GM13976 (cell line): Measurements from ENCODE around the gene GABRG3.

Experiments
- DNase-seq: peaks from one replicate; pipeline ENCODE4 v3.0.0; 2012; ENCODE audit warnings: low spot score
- in situ Hi-C: fragments of 300-500 bp; cut with MboI; formaldehyde crosslinking; loops from one replicate; pipeline ENCODE4 v1.12.0; 2022; ENCODE audit warnings: low sequenced_read_pairs, mixed read lengths, inconsistent platforms; ENCODE audit not compliant: unreplicated experiment
- TF ChIP-seq, protein P1 (sequence below): IDR thresholded peaks from 2 replicates; pipeline ENCODE4 v1.5.1; 2012; ENCODE audit warnings: borderline replicate concordance, mild to moderate bottlenecking; ENCODE audit not compliant: insufficient read depth; ENCODE audit errors: extremely low read depth, missing control alignments, control extremely low read depth

The GABRG3 gene

DNA sequence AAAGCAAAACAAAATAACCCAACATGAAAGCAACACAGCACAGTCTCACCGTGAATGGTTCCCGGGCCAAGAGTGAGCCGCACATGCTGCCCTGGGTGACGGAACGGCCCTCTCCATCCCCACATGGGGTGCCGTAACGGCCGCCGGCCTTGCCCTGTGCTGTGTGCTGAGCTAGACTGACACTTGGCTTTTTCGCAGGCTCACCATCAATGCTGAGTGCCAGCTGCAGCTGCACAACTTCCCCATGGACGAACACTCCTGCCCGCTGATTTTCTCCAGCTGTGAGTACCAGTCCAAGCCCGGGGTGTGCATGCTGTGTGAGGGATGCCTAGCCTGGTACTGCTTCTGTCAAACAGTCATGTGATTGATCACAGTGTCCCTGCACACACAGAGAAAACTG, 357.6 kb downstream of the GABRG3 start:
- in situ Hi-C loops, result no loop called here
- TF ChIP-seq, protein P1, sequence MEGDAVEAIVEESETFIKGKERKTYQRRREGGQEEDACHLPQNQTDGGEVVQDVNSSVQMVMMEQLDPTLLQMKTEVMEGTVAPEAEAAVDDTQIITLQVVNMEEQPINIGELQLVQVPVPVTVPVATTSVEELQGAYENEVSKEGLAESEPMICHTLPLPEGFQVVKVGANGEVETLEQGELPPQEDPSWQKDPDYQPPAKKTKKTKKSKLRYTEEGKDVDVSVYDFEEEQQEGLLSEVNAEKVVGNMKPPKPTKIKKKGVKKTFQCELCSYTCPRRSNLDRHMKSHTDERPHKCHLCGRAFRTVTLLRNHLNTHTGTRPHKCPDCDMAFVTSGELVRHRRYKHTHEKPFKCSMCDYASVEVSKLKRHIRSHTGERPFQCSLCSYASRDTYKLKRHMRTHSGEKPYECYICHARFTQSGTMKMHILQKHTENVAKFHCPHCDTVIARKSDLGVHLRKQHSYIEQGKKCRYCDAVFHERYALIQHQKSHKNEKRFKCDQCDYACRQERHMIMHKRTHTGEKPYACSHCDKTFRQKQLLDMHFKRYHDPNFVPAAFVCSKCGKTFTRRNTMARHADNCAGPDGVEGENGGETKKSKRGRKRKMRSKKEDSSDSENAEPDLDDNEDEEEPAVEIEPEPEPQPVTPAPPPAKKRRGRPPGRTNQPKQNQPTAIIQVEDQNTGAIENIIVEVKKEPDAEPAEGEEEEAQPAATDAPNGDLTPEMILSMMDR, result no peak
- DNase-seq, result no peak

DNA sequence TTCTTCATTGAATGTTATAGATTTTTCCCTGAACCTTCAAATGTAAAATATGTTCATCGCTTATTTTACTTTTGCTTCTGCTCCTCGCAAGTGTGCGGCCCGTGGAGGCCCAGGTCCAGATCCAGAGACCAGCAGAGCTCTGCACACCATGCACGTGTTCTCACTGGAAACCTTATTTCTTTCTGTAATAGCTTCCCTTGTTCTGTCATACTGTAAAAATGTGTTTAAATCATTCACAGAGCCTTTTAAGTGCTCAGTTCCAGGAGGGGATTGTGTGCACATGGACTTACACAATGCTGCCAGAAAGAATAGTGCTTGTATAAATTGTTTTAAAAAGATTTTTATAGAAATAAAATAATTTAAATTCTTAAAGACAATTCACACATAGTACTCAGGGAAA, 359.3 kb downstream of the GABRG3 start:
- in situ Hi-C loops, result no loop called here
- TF ChIP-seq, protein P1, result no peak
- DNase-seq, result no peak

DNA sequence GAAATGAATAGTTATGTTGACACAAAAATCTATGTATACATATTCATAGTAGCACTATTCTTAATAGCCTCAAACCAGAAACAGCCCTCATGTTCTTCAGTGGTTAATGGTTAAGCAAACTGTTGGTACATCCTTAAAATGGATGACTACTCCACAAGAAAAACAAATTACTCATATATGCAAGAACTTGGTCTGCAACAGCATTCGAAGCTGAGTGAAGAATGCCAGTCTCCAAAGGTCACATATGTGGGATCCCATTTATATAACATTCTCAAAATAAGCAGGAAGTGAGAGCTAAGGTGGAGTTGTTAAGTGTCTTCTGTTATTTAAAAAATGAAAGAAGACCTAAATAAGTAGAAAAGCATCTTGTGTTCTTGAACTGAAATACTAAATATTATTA, 365.7 kb downstream of the GABRG3 start:
- DNase-seq, result no peak
- in situ Hi-C loops, result no loop called here
- TF ChIP-seq, protein P1, result no peak

DNA sequence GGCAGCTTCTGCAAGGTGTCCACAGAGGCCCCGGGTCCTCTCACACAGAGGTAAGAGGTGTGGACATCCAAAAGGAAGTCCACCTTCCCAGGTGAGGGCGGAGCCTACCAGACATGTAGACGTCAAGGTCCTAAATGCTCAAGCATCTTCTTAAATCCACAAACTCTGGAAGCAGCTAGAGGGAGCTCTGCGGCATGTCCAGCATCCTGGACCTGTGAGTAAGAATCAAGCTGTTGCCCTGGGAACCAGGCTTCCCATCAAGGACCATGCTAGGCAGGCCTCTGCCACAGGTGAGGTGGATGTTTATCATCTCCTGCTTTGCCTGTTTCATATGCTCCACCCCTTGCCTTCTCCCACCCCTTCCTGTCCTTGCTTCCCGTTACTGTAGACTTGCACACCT, 368.2 kb downstream of the GABRG3 start:
- in situ Hi-C loops, result no loop called here
- no peak for DNase-seq
- TF ChIP-seq, protein P1, result no peak

DNA sequence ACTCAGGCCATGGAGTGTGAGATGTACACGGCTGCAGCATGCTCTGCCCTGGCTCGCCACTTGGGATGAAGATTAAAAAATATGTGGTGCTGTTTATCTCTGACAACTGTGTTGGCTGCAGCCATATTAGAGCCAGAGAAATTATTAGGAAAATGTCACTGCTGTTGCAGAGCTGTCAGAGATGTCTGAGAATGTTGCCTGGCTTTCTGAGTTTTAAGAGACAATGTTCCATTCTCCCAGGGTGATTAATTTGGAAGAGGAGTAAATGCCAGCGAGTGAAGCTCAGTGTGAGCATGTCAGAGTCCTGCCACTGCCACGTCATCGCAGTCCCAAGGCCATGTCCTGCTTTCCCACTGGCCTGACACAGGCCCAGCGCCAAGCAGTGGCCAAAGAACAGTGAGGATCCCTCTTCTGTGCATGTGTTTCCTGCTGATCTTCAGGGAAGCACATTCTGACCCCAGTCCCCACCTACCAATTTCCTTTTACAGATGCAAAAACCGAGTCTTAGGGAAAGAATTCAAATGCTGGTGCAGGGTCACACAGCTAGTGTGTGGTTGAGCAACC, 370.9 kb downstream of the GABRG3 start:
- in situ Hi-C loops, result no loop called here
- DNase-seq, result no peak
- TF ChIP-seq, protein P1, result no peak

DNA sequence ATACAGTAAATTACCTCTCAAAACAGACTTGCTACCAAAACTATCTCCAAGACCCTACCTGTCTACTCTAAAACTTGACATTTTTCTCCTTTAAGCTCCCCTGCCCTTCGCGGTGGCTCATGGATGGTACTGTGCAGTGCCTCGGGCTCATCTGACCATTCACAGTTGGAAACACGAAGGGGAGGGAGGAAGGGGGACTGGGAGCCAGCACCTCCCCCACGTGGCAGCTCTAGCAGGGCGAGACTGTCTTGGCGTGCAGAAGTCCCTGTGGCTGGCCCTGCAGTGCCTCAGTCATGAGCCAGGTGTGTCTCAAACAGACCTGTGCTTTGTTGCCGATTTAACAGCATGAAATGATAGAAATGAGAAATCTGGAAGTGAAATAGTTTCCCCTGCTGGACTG, 372.0 kb downstream of the GABRG3 start:
- in situ Hi-C loops, result no loop called here
- DNase-seq, result no peak
- TF ChIP-seq, protein P1, result no peak
